ENCODE results near the gene LARGE1.
"Not testable (repeated sequence)": the region's sequence is repeated elsewhere in the genome, so short reads cannot be mapped to it uniquely, and the experiment has no call there.

LARGE1 gene

DNA sequence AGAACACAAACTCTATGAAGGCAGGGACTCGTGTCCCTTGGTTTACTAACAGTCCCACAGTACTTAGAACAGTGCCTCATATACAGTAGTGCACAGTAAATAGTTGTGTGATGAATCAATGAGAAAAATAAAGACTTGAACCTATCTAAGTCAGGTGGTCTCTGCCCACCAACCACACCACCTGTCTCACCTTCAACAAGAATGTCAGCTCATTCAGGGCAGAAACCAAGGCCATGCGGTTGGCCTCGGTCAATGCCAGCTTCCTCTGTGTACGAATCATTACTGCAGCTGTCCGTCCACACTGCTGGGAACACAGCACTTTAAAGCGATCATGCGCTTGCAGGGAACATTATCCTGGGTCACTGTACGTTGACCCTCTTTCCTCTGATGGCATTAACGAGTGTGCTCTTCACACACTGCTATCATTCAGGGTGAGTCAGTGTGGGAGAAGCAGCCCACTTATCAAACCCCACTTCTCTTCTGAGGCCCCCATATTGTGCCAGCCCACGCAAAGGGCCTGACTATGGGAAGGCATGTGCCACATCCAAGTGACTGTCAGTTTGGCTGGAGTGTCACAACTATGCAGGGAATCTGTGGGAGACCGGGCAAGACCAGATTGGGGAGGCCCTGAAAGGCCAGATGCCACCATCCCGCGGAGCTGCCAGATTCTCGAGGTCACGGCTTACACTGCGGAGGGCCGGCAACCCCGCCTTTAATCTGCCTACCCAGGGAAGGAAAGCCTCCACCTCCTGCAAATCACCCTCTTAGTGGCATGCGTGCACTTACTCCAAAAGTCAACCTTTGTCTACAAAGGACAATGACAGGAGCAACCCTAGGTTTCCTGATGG, 36.1 kb downstream of the LARGE1 start:
- peak in 2 of 14 donors; percentile 9 to 86 for DNase-seq

DNA sequence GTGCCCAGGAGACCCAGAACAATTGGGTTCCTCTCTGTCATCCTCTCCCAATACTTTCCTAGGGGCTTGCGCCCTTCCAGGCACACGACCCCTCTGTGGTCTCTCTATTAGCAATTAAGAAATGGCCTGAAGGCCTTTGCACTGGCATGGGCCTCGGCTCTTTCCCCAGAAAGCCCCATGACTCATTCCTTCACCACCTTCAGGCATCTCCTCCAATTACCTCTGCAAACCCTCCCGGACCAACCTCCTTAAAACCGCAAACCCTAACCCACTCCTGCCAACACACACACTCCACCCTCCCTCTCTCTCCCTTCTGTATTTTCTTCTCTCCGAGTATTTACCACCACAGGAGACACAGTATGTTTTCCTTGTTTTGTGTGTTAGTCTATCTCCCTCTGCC, 36.7 kb downstream of the LARGE1 start:
- no peak for DNase-seq

DNA sequence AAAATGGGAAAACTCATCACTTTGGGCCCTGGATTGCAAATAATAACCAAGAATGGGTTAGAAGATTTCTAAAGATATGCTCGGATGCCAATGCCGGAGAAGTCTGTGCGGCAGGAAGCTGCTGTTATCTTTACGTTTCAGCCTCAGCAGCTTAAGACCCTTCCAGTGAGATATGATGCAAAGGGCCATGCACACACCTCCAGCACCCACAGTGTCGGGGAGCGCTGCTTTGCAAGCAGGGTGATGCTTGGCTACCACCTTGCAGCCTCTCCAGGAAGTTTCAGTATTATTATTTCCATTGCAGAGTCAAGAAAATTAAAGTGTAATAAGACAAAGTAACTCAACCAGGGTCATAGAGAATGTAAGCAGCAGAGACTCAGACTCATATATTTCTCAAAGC, 37.3 kb downstream of the LARGE1 start:
- no peak for DNase-seq

DNA sequence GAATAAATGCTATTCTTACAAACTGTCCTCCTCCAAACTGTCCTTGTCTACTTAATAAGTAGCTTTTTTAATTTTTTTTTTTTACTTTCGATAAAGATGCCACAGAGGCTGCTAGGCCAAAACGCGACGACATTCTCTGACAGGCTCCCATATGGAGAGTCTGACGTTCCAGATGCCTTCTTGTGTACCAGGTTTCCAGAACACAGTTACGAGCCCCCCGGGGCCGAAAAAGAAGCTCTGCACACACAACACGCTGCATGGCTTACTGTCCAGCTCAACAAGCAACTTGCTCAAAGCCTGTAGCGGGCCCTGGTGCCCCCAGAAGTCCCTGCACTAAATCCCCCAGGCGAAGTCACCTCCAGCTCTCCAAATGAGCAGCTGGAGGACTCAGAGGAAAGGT, 39.3 kb downstream of the LARGE1 start:
- DNase-seq = no peak

DNA sequence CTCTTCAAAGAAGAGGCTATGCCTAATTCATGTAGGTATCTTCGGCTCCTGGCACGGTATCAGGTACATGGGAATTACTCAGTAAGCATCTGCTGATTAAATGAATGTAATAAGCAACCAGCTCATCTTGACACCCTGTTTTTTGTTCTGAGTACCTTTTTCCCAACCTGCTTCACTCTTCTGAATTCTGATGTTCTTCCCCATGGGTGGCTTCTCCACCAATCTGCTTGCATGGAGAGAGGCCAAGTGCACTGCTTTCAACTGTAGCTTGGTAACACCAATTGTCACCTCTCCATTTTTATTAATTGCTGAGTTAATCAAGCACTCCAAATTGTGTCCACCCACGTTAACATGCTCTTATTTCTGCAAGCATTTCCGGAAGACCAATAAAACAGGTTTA, 40.5 kb downstream of the LARGE1 start:
- DNase-seq = peak in 1 of 14 donors; percentile 88

GRCh38 chr22:33875316-33875715, 45.0 kb downstream of the LARGE1 start:
- peak in 10 of 14 donors; percentile 4 to 98 (median 20) for DNase-seq

GRCh38 chr22:33874206-33874605, 46.1 kb downstream of the LARGE1 start:
- DNase-seq = no peak

DNA sequence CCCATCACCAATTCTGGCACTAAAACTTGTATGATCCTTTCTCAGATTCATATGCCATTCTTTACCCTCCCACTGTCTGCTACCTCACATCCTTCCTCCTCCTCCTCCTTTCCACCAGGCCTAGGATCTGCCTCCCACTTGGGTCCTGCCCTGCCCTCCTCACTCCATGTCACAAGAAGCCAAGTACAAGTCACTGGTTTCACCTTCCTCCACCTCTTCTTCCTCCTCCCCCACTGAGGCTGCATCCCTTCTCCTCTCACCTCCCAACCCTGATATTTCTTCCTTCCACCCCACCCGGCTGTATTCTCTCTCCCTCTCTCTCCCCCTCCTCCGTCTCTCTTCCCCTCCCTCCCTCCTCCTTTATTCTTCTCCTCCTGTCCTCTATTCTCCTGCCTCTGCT, 46.6 kb downstream of the LARGE1 start:
- DNase-seq = no peak

DNA sequence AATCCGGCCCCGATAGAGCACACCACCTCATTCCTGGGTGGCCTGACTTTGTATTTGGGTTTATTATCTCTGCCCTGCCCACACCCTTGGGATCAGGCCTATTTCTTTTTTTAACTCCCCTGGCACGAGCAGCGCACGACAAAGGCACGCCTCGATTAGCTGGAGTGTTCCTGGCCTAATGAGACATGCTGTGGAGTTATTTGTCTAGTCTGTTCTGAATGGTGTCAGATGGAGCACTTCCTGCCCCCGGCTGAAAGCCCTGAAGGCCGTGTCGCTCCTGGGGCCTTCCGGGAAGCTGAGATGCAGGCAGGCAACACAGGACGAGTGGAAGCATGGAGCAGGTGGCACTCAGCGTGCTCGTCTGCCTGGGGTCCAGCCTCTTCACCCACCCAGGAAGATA, 47.1 kb downstream of the LARGE1 start:
- DNase-seq = peak in 1 of 14 donors; percentile 63

DNA sequence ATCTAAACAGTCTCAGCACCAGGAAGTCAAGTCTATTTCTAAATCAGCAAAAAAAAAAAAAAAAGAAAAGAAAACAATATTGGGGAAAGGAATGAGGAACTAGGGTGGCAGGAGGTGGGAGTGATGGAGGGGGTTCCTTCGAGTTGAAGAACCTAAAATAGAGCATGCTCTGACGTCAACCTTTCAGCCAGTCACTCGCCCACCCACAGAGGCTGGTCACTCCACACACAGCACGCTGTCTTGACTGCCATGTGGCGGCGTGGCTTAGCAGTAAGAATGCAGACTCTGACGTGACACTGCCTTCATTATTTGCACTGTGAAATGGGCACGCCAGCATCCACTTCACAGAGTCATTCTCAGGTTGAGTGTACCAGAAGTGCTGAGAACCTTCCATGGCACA, 48.3 kb downstream of the LARGE1 start:
- no peak for DNase-seq

GRCh38 chr22:33869946-33870345, 50.3 kb downstream of the LARGE1 start:
- DNase-seq = peak in 1 of 14 donors; percentile 6

DNA sequence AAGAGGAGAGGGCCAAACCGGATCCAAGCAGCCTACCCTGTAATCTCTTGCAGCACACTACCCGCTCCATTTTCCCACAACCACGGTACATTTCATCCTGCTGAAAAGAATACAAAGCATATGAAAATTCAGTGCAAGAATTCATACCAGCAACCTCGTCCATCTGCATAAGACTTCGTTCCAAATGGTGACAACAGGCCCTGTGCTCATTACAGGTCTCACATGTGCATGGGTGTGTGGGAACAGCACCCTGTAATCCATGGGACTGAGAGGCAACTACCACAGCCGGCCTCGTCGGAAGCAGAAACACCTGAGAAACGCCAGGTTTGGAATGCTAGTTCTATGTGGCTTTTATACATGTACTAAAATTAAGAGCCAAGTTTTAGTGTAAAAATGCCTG, 52.3 kb downstream of the LARGE1 start:
- no peak for DNase-seq

DNA sequence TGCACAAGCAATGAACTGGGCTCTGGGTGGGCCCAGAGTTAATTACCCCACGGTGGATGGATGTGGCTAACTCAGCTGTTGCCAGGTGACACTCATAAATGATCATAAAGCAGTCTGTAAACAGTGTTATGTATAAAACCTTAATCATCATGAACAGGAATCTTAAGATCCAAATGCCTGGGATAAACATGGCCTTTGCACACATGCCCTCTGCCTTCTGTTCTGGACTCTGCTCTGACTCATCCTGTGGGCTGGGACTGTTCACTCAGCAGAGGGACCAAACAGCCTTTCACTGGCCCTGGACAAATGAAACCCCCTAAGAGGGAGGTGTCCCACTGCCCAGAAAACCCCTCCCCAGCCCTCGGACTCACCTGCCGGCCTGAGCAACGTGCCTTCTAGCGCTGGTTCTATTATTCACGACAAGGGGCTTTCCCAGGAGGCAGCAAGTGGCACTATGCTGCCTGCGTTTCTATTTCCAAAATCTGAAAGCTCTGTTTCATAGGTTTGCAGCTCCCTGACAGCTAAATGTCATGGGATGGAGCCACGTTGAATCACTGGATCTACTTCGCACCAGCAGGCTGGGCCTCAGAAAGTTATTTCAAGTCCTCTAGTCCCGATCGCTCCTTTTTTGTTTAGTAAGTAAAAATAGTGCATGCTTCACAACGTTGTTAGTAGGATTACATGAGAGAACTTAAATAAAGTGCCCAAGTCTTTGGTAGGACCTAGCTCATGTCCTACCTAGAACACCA, 53.0 kb downstream of the LARGE1 start:
- no peak for DNase-seq

DNA sequence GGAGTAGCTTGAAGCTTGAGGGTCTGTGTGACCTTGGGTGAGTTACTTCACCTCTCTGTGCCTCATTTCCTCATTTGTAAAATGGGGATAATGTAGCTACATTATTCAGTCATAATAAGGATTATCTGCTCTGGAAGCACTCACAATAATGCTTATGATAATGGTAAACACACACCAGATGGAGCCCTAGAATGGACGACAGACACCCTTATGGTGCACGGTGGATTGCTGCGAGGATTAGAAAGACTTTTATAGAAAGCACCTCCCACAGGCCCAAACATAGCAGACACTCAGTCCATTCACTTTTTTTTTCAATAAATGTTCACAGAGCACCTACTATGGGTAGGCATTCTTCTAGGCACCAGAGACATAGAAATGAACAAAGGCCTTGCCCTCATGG, 53.8 kb downstream of the LARGE1 start:
- no peak for DNase-seq

- DNase-seq = no peak
Measured at GRCh38 chr22:33865996-33866395, 54.3 kb downstream of the LARGE1 start.

DNA sequence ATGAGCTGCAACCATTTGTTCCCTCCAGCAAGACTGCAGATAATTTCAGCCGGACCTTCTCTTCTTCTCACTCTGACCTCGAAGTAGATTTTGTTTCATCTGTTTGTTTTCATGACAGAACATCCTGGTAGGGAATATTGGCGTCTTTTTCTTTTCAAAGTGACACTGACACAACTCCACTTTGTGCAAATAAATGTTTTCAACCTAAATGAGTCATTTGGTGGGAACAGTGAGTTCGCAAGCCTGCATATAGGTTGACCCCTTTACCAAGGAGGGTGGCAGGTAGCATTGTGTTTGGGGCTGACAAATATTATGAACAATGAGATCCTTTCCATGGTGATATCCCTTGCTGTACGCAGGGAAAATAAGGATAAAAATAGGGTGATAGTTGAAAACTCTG, 55.0 kb downstream of the LARGE1 start:
- DNase-seq = no peak

DNA sequence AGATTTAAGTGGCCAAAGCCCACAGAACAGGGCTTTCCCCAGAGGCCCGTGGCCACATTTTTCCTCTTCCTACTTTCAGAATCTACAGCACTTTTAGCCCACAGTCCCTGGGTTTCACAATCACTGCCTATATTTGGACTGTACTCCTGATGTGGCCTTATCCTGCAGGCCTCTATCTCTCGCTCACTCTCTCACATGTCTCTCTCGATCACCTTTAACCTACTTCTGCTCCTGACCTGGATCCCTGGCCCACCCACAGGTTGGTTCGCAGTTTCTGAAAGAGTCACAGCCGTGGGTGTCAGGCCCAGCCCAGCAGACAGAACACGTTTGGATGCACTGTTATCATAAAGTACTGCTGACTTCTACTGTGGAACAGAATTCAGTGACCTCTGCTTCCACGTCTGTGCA, 55.5 kb downstream of the LARGE1 start:
- DNase-seq = no peak

GRCh38 chr22:33861216-33861875, 58.9 kb downstream of the LARGE1 start:
- no peak for DNase-seq

DNA sequence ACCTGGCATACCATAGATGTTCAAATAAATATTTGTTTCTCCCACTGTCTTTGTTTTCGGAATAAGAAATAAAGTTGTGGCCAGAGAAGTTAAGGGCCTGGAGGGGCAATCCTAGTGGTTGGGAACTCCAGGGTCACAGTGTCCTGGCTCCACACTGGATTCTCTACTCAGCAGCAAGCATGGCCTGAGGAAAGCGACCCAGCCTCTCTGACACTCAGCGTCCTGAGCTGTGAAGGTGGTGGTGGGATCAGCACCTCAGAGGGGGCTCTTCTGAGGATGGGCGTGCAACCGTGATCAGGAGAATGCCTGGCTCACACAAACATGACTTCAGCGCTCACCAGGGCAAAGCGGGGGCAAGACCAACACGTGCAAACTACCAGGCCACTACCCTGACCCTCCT, 59.9 kb downstream of the LARGE1 start:
- DNase-seq = no peak

DNA sequence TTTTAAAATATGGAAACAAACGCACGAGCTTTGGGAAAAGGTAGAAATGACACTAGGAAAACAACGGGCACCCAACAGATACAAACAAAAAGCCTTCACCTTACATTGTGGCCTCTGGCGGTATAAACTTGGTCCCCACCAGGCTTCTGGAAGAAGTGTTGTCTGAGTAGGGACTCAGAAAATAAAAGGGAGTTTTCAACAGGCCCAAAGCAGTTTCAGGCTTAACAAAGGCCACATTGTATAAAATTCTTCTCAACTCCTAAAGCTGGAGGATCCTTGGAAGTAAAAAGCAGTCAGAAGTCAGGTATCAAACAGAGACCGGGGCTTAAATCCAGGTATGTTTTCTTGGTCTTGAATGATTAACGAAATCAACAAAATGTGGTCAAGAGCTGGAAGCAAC, 61.0 kb downstream of the LARGE1 start:
- DNase-seq = no peak

GRCh38 chr22:33858653-33859052, 61.6 kb downstream of the LARGE1 start:
- not testable (repeated sequence) for DNase-seq

DNA sequence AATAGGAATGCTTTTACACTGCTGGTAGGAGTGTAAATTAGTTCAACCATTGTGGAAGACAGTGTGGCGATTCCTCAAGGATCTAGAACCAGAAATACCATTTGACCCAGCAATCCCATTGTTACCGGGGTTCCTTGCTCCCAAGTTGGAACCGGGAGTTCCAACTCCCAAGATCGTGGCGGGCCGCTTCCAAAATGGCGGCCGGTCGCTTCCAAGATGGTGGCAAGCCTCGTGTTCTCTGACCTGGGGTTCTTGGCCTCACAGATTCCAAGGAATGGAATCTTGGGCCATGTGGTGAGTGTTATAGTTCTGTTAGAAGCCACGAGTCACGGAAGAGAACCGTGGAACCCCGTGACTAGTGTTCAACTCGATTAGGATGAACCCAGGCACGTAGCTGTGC, 62.5 kb downstream of the LARGE1 start:
- not testable (repeated sequence) for DNase-seq

DNA sequence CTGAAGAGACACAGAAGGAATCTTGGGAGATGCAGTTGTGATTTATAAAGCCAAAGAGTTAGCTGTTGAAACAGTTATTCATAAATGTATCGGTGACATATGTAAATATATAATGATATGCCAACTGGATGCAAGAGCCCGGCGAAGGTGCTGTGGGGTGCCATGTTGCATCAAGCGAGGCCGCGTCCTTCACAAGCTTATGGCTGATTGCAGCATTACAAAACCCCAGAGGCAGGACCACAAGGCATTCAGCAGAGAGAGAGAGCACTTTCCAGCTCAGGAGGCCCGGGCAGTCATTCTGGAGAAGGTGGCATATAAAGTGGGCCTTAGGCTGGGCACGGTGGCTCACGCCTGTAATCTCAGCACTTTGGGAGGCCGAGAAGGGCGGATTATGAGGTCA, 65.6 kb downstream of the LARGE1 start:
- no peak for DNase-seq

Measured in C1 segment of cervical spinal cord (tissue), 14 donors.